GM21529 (cell line): ENCODE measurements around the gene BABAM2.
"Not testable (repeated sequence)": the region's sequence is repeated elsewhere in the genome, so short reads cannot be mapped to it uniquely, and the experiment has no call there.

ENCODE experiments used
- ATAC-seq: cut with Tn5 transposase; IDR thresholded peaks from one replicate; pipeline ENCODE4 v1.9.1; 2021; ENCODE audit not compliant: unreplicated experiment

The BABAM2 gene

GRCh38 chr2:27940090-27940671 lies 49.7 kb downstream of the BABAM2 start:
- no peak for ATAC-seq

- no peak for ATAC-seq
Measured at GRCh38 chr2:27940982-27941381, 50.5 kb downstream of the BABAM2 start.

GRCh38 chr2:27942612-27943547 lies 52.4 kb downstream of the BABAM2 start:
- ATAC-seq: no peak

- no peak for ATAC-seq
Measured at GRCh38 chr2:27946530-27947060, 56.1 kb downstream of the BABAM2 start.

- no peak for ATAC-seq
Measured at GRCh38 chr2:27952070-27952469, 61.5 kb downstream of the BABAM2 start.

- ATAC-seq: no peak
Measured at GRCh38 chr2:27953077-27953476, 62.5 kb downstream of the BABAM2 start.

- no peak for ATAC-seq
Measured at GRCh38 chr2:27954221-27954673, 63.7 kb downstream of the BABAM2 start.

- no peak for ATAC-seq
Measured at GRCh38 chr2:27954771-27955383, 64.3 kb downstream of the BABAM2 start.

GRCh38 chr2:27955384-27956161 lies 65.0 kb downstream of the BABAM2 start:
- no peak for ATAC-seq

- ATAC-seq: no peak
Measured at GRCh38 chr2:27956888-27957287, 66.4 kb downstream of the BABAM2 start.

- no peak for ATAC-seq
Measured at GRCh38 chr2:27958711-27959378, 68.3 kb downstream of the BABAM2 start.

- ATAC-seq: no peak
Measured at GRCh38 chr2:27959496-27959895, 69.0 kb downstream of the BABAM2 start.

- ATAC-seq: no peak
Measured at GRCh38 chr2:27960237-27960912, 69.8 kb downstream of the BABAM2 start.

GRCh38 chr2:27962006-27962405 lies 71.5 kb downstream of the BABAM2 start:
- no peak for ATAC-seq

GRCh38 chr2:27963472-27963871 lies 72.9 kb downstream of the BABAM2 start:
- ATAC-seq: no peak

- ATAC-seq: no peak
Measured at GRCh38 chr2:27964067-27964466, 73.5 kb downstream of the BABAM2 start.

- ATAC-seq: no peak
Measured at GRCh38 chr2:27965841-27966240, 75.3 kb downstream of the BABAM2 start.

GRCh38 chr2:27966466-27966865 lies 75.9 kb downstream of the BABAM2 start:
- no peak for ATAC-seq

- ATAC-seq: no peak
Measured at GRCh38 chr2:27967076-27967475, 76.5 kb downstream of the BABAM2 start.

GRCh38 chr2:27968045-27968444 lies 77.5 kb downstream of the BABAM2 start:
- not testable (repeated sequence) for ATAC-seq
